ENCODE results near the gene TRIM38. TPM values are rescaled to one million over a fixed set of nuclear protein-coding genes. Genes with fewer than 3 reads are reported as not detected.

Gene TRIM38
- total and polyA plus RNA-seq, 2 donors (not counting 3 experiments of a cell fraction or from before 2014, with no cell fraction given) = 5.1 to 13.2 TPM

DNA sequence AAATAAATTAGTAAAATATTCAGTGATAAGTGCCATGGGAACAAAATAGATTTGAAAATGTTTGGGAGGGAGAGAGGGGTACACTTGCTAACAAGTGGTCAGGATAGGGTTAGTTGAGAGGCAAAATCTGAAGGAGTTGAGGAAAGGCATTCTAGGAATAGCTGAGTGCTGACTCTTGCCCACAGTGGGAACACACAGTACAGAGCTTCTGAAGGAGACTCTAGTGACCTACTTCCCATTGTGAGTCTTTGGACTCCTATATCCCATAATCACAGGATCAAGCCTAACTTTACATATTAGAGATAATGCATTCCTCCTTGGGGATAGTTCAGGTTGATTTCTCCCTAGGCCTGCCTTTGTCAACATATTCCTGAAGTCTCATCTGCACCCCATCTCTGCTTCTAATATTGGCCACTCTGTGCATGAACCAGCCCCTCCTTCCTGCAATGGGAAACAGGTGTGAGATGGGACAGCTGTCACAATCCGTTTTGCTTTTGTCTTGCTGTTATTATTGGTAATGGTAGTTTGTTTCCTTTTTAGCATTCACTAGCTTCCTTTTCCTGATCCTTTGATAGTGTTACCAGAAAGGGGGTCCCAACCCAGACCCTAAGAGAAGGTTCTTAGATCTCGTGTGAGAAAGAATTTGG is 2.6 kb upstream of the TRIM38 start:
- BruUV-seq (replicated peaks) = no TSS peak
- dilution Hi-C loops (cut with MboI; ENCODE audit: extremely low pct_ligation_motif_present, low sequenced_read_pairs) (no loop called here), intact Hi-C loops (cut with micrococcal nuclease) (no loop called here)
- FAIRE-seq = no peak
- Histone ChIP-seq H4K20me1 (replicated peaks; ENCODE audit: control insufficient read depth, extremely low read depth, insufficient read depth, low read length) (no peaks in the 10 kb centered on the region), H3K27ac (ENCODE audit: insufficient read depth, low read depth, low read length) (no peak overlapping the region), H3K9me3 (replicated peaks; ENCODE audit: control insufficient read depth, insufficient read depth, low read length) (no peaks in the 10 kb centered on the region), H3K4me2 (ENCODE audit: insufficient read depth, low read length) (no peak overlapping the region), H3K27me3 (ENCODE audit: control insufficient read depth in 2 of 2, insufficient read depth in 2 of 2, low read length in 2 of 2) (no peaks in the 10 kb centered on the region), H3K4me3 (replicated peaks in 1 of 3; ENCODE audit: insufficient read depth in 1 of 3, low read depth in 1 of 3, low read length in 3 of 3) (no peak overlapping the region), H2AFZ (ENCODE audit: low read depth, low read length) (no peak overlapping the region), H3K9me1 (replicated peaks; ENCODE audit: control insufficient read depth, extremely low read depth, insufficient read depth, low read length) (no peaks in the 10 kb centered on the region), H3K4me1 (ENCODE audit: control insufficient read depth, extremely low read depth, insufficient read depth, low read length) (peaks cover 27% of the 10 kb centered on the region), H3K36me3 (ENCODE audit: control insufficient read depth in 2 of 2, extremely low read depth in 1 of 2, insufficient read depth in 2 of 2, low read length in 2 of 2) (peaks cover 0 to 2% of the 10 kb centered on the region in 2 experiments), H3K79me2 (ENCODE audit: control insufficient read depth, insufficient read depth, low read length) (peaks cover 22% of the 10 kb centered on the region), H3K9ac (replicated peaks; ENCODE audit: extremely low read depth, insufficient read depth, low read length) (no peak overlapping the region)
- TF ChIP-seq, protein P1, sequence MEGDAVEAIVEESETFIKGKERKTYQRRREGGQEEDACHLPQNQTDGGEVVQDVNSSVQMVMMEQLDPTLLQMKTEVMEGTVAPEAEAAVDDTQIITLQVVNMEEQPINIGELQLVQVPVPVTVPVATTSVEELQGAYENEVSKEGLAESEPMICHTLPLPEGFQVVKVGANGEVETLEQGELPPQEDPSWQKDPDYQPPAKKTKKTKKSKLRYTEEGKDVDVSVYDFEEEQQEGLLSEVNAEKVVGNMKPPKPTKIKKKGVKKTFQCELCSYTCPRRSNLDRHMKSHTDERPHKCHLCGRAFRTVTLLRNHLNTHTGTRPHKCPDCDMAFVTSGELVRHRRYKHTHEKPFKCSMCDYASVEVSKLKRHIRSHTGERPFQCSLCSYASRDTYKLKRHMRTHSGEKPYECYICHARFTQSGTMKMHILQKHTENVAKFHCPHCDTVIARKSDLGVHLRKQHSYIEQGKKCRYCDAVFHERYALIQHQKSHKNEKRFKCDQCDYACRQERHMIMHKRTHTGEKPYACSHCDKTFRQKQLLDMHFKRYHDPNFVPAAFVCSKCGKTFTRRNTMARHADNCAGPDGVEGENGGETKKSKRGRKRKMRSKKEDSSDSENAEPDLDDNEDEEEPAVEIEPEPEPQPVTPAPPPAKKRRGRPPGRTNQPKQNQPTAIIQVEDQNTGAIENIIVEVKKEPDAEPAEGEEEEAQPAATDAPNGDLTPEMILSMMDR (IDR thresholded peaks at IDR 0.05; ENCODE audit: extremely low read depth in 1 of 2, insufficient read depth in 1 of 2, low read depth in 1 of 2, low read length in 2 of 2) = no peak
- TF ChIP-seq, protein P2, sequence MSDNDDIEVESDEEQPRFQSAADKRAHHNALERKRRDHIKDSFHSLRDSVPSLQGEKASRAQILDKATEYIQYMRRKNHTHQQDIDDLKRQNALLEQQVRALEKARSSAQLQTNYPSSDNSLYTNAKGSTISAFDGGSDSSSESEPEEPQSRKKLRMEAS (IDR thresholded peaks at IDR 0.05; ENCODE audit: insufficient read depth, insufficient read length) = no peak
- TF ChIP-seq FOS (IDR thresholded peaks at IDR 0.05; ENCODE audit: borderline replicate concordance, insufficient read depth, low read length) (no peak), POLR2AphosphoS5 (IDR thresholded peaks at IDR 0.05; ENCODE audit: insufficient read depth, low read depth, low read length) (no peak)
- CTCF ChIA-PET = interaction anchor here (1.3 to 5.9 kb wide), 2 partner anchors 32 to 171 kb away, joined by 3 to 29 read pairs; no protein-coding TSS in a partner anchor
- POLR2A ChIA-PET = no interaction called here
- no peak for DNase-seq (ENCODE audit: low read depth, low spot score)

All from endothelial cell of umbilical vein (primary cell).